Fibroblast of upper back skin (primary cell): ENCODE data around the gene TSPAN10.

ENCODE experiments used
- DNase-seq: peaks from one replicate; pipeline ENCODE4 v3.0.0-alpha.2; 2013

TSPAN10 gene

DNA sequence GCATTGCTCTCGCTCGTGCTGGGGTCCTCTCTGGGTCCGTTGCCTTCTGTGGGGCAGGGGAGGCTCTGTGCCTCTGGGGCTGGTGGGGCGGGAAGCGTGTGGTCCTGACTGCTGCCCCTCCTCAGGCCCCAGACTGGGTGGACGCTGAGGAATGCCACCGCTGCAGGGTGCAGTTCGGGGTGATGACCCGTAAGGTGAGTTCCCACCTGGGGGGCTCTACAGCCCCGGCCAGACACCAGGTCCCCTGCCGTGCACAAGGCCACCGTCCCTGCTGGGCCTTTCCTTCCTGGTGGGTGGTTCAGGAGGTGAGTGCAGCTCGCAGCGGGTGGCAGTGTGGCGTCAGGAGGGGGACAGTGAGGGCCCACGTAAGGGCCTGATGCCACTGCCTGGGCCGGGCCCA, 53.6 kb downstream of the TSPAN10 start:
- no peak for DNase-seq

DNA sequence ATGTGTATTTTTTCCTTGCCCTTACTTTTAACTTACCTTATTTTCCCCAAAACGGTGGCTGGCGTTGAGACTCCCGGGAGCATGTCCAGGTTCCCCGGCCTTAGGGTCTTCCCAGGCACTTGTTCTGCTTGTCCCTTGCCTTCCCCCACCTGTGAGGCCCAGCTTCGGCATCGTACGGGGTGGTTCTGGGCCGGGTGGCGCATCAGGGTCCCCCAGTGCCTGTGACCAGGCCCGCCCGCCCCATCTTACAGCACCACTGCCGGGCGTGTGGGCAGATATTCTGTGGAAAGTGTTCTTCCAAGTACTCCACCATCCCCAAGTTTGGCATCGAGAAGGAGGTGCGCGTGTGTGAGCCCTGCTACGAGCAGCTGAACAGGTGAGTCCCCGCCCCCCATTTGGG, 54.2 kb downstream of the TSPAN10 start:
- no peak for DNase-seq

DNA sequence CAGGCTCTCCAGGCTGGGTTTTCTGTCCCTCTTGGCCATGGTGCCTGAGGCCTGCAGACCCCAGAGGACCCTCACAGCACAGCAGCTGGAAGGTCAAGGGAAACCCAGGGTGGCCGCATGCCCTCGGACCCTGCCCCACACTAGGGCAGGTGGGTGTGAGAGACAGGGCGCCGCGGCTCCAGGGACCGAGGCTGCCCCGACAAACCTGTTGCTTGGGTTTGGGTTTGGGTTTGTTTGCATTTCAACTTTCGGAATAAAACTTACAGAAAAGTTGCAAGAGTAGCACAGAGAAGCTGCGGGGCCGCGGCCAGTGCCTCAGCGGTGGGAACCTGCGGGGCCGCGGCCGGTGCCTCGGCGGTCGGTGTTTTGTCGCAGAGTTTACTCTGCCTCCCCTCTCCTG, 54.6 kb downstream of the TSPAN10 start:
- DNase-seq = no peak

DNA sequence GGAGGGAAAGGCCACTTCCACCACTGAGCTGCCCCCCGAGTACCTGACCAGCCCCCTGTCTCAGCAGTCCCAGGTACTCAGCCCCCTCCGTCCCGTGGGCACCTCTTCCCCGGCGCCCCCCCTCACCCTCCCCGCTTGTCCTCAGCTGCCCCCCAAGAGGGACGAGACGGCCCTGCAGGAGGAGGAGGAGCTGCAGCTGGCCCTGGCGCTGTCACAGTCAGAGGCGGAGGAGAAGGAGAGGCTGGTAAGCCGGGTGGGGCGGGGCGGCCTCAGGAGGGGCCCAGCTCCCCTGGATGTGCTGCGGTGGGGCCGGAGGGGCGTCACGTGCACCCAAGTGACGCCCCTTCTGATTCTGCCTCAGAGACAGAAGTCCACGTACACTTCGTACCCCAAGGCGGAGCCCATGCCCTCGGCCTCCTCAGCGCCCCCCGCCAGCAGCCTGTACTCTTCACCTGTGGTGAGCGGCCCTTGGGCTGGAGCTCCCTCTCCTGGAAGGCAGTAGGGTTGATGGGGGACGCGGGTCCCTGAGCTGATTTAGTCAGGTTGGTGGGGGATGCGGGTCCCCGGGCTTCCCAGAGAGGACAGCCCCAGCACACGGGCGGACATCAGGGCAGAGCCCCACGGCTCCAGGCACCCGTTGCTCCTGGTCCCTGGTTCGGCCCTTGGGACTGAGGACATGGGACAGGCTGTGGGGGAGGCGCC, 56.7 kb downstream of the TSPAN10 start:
- DNase-seq = no peak

DNA sequence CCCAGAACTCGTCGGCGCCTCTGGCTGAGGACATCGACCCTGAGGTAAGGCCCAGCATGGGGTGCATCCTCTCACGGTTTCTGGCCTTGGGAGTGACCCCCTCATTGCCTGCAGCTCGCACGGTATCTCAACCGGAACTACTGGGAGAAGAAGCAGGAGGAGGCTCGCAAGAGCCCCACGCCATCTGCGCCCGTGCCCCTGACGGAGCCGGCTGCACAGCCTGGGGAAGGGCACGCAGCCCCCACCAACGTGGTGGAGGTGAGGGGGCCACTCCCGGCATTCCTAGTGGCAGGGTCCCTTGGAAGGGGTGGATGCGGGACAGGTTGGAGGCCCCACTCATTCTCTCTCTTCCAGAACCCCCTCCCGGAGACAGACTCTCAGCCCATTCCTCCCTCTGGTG, 57.8 kb downstream of the TSPAN10 start:
- no peak for DNase-seq

DNA sequence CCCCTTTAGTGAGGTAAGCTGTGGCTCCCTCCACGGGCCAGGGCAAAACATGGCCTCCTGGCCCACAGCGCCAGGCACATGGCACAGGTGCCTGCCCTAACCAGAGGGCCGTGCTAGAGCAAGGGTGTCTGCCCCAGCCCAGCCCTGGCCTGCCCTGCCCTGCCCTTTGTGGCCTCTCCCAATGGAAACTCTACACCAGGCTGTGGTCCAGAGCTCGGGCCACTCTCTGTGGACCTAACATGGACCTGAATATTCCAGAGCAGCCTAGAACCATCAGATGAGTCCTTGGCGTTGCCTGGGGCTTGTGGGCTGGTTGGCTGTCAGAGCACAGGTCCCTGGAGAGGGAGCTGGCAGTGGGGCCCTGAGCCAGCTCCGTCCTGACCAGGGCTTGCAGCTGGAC, 58.2 kb downstream of the TSPAN10 start:
- DNase-seq = no peak

DNA sequence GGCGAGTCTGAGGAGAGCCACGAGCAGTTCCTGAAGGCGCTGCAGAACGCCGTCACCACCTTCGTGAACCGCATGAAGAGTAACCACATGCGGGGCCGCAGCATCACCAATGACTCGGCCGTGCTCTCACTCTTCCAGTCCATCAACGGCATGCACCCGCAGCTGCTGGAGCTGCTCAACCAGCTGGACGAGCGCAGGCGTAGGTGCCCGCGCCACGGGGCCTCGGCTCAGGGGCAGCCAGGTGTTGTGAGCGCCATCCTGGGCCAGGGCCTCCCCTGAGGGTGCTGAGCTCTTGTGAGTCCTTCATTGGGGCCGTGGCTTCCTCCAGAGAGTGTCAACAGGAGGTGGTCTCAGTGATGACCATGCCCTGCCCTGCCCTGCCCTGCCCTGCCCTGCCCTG, 58.8 kb downstream of the TSPAN10 start:
- DNase-seq = no peak

DNA sequence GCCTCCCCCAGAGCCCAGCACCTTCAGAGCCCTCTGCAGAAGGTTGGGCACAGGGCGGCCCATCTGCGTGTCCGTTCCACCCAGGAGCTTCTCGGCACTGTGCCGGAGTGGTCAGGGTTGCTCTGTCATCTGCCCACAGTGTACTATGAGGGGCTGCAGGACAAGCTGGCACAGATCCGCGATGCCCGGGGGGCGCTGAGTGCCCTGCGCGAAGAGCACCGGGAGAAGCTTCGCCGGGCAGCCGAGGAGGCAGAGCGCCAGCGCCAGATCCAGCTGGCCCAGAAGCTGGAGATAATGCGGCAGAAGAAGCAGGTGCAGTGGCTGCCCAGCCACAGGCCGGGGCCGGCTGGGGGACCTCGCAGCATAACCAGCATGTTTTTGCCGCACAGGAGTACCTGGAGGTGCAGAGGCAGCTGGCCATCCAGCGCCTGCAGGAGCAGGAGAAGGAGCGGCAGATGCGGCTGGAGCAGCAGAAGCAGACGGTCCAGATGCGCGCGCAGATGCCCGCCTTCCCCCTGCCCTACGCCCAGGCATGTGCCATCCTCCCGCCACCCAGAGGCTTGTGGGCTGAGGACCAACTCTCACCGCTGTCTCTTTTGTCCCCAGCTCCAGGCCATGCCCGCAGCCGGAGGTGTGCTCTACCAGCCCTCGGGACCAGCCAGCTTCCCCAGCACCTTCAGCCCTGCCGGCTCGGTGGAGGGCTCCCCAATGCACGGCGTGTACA, 59.4 kb downstream of the TSPAN10 start:
- no peak for DNase-seq

DNA sequence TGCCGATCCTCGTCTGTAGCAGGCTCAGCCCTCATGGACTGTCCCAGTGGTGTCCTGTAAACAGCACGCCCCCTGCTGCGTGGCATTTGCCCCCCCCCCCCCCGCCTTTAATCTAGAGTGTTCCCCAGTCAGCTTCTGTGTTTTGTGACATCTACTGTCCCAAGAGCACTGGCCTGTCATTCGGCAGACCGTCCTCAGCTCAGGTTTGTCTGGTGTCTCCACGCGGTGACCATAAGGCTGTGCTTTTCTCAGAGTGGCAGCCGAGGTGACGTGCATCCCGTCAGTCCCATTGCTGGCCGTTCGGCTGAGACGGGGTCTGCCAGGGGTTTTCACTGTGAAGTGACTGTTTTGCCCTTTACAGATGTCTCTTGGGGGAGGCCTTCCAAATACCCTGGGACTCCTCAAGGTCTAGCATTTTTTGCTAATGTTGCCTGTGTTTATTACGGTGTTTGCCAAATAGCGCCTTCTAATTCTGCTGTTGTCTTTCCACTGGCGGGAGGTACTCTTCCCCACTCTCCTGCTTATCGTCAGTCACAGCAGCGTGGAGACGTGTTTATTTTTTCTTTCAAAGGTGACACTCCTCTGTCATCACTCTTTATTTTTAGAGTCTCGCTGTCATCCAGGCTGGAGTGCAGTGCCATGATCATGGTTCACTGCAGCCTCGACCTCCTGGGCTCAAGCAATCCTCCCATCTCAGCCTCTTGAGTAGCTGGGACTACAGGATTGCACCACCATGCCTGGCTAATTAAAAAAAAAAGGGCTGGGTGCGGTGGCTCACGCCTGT, 60.5 kb downstream of the TSPAN10 start:
- DNase-seq = no peak
